Measurements from ENCODE around the gene OR8K1.

The OR8K1 gene

DNA sequence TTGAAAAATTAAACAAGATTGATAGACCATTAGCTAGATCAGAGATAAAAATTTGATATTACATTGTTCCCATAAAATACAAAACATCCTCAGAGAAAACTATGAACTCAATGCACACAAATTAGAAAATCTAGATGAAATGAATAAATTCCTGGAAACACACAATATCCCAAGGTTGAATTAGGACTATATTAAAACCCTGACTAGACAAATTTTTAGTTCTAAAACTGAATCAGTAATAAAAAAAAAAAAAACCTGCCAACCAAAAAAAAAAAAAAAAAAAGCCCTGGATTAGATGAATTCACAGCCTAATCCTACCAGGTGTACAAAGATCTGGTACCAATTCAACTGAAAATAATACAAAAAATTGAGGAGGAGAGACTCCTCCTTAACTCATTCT, 5.5 kb upstream of the OR8K1 start:
- Histone ChIP-seq H3K9ac (ENCODE audit: low read depth, low read length, poor library complexity, severe bottlenecking) (no peak overlapping the region), H3K9me2 (replicated peaks; ENCODE audit: low read depth, low read length) (no peaks in the 10 kb centered on the region), H4K20me1 (ENCODE audit: insufficient read depth, low read length, poor library complexity, severe bottlenecking) (no peaks in the 10 kb centered on the region), H3K36me3 (ENCODE audit: insufficient read depth, low read length) (no peaks in the 10 kb centered on the region), H2AFZ (ENCODE audit: low read length) (no peak overlapping the region), H3K4me1 (ENCODE audit: insufficient read depth, low read length, poor library complexity, severe bottlenecking) (no peaks in the 10 kb centered on the region), H3F3A (ENCODE audit: low read depth) (no peaks in the 10 kb centered on the region), H3K79me2 (ENCODE audit: insufficient read depth, low read length) (no peaks in the 10 kb centered on the region), H3K9me3 (ENCODE audit: insufficient read depth, low read depth, low read length) (no peaks in the 10 kb centered on the region; the same call in 1 of the 2 replicates), H3K4me2 (ENCODE audit: low read depth, low read length, poor library complexity, severe bottlenecking) (no peak overlapping the region), H3K27me3 (ENCODE audit: insufficient read depth, low read length, poor library complexity, severe bottlenecking) (no peaks in the 10 kb centered on the region), H3K4me3 (ENCODE audit: low read length, poor library complexity, severe bottlenecking) (no peak overlapping the region)
- TF ChIP-seq, protein P1, sequence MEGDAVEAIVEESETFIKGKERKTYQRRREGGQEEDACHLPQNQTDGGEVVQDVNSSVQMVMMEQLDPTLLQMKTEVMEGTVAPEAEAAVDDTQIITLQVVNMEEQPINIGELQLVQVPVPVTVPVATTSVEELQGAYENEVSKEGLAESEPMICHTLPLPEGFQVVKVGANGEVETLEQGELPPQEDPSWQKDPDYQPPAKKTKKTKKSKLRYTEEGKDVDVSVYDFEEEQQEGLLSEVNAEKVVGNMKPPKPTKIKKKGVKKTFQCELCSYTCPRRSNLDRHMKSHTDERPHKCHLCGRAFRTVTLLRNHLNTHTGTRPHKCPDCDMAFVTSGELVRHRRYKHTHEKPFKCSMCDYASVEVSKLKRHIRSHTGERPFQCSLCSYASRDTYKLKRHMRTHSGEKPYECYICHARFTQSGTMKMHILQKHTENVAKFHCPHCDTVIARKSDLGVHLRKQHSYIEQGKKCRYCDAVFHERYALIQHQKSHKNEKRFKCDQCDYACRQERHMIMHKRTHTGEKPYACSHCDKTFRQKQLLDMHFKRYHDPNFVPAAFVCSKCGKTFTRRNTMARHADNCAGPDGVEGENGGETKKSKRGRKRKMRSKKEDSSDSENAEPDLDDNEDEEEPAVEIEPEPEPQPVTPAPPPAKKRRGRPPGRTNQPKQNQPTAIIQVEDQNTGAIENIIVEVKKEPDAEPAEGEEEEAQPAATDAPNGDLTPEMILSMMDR (conservative IDR thresholded peaks at IDR 0.05; ENCODE audit: low read length) = no peak

DNA sequence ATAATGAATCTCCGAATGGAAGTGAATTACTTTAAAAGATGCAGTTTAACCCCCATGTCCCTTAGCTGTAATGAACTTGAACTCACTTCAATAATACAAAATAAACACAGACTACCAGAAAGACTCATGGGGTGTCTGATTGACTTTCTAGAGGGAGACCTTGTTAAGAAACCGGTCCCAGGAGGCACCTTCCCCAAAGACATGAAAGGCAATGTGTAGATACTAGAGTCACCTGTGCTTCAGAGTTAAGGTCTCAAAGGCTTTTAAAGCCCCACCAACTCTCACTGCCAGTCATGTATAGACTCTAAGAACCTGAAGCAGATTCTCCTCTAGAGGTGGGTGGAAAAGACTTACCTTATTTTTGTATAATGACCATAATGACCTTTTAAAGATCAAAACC, 8.2 kb downstream of the OR8K1 start, which contains the start of gene OR8J1:
OR8J1 (plus strand) TSS at position 301 of the 400 bp plus-strand sequence. CDS start 5,956 bp downstream, outside the sequence.
- Histone ChIP-seq H3K4me2 (ENCODE audit: low read depth, low read length, poor library complexity, severe bottlenecking) (no peak within 1 kb of the TSS), H3K9me3 (ENCODE audit: insufficient read depth, low read depth, low read length) (no peaks in the 10 kb centered on the region), H3K4me3 (ENCODE audit: low read length, poor library complexity, severe bottlenecking) (no peak within 1 kb of the TSS), H3K79me2 (ENCODE audit: insufficient read depth, low read length) (no peaks in the 10 kb centered on the region), H3K9me2 (replicated peaks; ENCODE audit: low read depth, low read length) (no peaks in the 10 kb centered on the region), H2AFZ (ENCODE audit: low read length) (no peak within 1 kb of the TSS), H3K9ac (ENCODE audit: low read depth, low read length, poor library complexity, severe bottlenecking) (no peak within 1 kb of the TSS), H3K4me1 (ENCODE audit: insufficient read depth, low read length, poor library complexity, severe bottlenecking) (no peaks in the 10 kb centered on the region), H3K27me3 (ENCODE audit: insufficient read depth, low read length, poor library complexity, severe bottlenecking) (no peaks in the 10 kb centered on the region), H3F3A (ENCODE audit: low read depth) (no peaks in the 10 kb centered on the region), H3K36me3 (ENCODE audit: insufficient read depth, low read length) (no peaks in the 10 kb centered on the region), H4K20me1 (ENCODE audit: insufficient read depth, low read length, poor library complexity, severe bottlenecking) (no peaks in the 10 kb centered on the region)
- TF ChIP-seq, protein P1 (conservative IDR thresholded peaks at IDR 0.05; ENCODE audit: low read length) = no peak
- no peak for TF ChIP-seq EZH2phosphoT487 (IDR thresholded peaks at IDR 0.05; ENCODE audit: borderline replicate concordance)

DNA sequence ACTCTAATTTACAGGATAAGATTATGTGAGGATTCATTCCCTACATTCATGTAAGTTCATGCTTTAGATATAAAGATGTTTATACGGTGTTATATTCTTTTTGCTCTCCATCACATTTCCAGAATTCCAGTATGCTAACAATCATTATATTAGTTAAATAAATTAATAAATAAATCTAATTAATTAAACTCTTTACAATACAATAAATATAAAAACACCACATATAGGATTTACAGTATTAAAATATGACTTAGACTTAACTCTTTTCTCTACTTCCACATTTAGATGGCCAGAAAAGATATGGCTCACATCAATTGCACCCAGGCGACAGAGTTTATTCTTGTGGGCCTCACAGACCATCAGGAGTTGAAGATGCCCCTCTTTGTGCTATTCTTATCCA, 29.5 kb downstream of the OR8K1 start, which contains the start of gene OR8U1:
OR8U1 (plus strand) TSS at position 301 of the 400 bp plus-strand sequence; CDS start at position 301, 0 bp downstream.
- H3K4me2 ChIP-seq (ENCODE audit: low read depth, low read length, poor library complexity, severe bottlenecking) = no peak within 1 kb of the TSS
- TF ChIP-seq EZH2phosphoT487 (IDR thresholded peaks at IDR 0.05; ENCODE audit: borderline replicate concordance) = no peak
- TF ChIP-seq, protein P1 (conservative IDR thresholded peaks at IDR 0.05; ENCODE audit: low read length) = no peak

More for the DNA sequence above, 29.5 kb downstream of the OR8K1 start, which contains the start of gene OR8U1:
- Histone ChIP-seq H4K20me1 (ENCODE audit: insufficient read depth, low read length, poor library complexity, severe bottlenecking) (no peaks in the 10 kb centered on the region), H3K79me2 (ENCODE audit: insufficient read depth, low read length) (no peaks in the 10 kb centered on the region), H3K4me1 (ENCODE audit: insufficient read depth, low read length, poor library complexity, severe bottlenecking) (no peaks in the 10 kb centered on the region), H3K36me3 (ENCODE audit: insufficient read depth, low read length) (no peaks in the 10 kb centered on the region), H3K9me3 (ENCODE audit: insufficient read depth, low read depth, low read length) (no peaks in the 10 kb centered on the region), H2AFZ (ENCODE audit: low read length) (no peak within 1 kb of the TSS), H3K27me3 (ENCODE audit: insufficient read depth, low read length, poor library complexity, severe bottlenecking) (no peaks in the 10 kb centered on the region), H3K9me2 (replicated peaks; ENCODE audit: low read depth, low read length) (0 out of 2 replicates have a peak, but pooled peaks cover 3% of the 10 kb centered on the region), H3K4me3 (ENCODE audit: low read length, poor library complexity, severe bottlenecking) (no peak within 1 kb of the TSS), H3F3A (ENCODE audit: low read depth) (no peaks in the 10 kb centered on the region), H3K9ac (ENCODE audit: low read depth, low read length, poor library complexity, severe bottlenecking) (no peak within 1 kb of the TSS)
